Non-pigmented ciliary epithelial cell (primary cell): Measurements from ENCODE around the gene UBE2V1.
"Not testable (repeated sequence)": the region's sequence is repeated elsewhere in the genome, so short reads cannot be mapped to it uniquely, and the experiment has no call there.

ENCODE experiments used
- DNase-seq: peaks from one replicate; pipeline ENCODE4 v3.0.0-alpha.2; 2010; ENCODE audit warnings: low read depth

UBE2V1 gene

DNA sequence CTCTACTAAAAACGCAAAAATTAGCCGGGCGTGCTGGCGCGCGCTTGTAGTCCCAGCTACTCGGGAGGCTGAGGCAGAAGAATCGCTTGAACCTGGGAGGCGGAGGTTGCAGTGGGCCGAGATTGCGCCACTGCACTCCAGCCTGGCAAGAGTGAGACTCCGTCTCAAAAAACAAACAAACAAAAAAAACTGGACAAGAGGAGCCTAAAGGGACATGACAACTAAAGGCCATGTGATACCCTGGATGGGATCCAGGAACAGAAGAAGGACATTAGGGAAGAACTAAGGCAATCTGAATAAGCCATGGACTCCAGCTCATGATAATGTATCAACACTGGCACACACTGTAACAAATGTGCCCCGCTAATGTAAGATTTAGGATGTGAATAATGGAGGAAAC, 24.8 kb upstream of the UBE2V1 start:
- DNase-seq, result not testable (repeated sequence)

DNA sequence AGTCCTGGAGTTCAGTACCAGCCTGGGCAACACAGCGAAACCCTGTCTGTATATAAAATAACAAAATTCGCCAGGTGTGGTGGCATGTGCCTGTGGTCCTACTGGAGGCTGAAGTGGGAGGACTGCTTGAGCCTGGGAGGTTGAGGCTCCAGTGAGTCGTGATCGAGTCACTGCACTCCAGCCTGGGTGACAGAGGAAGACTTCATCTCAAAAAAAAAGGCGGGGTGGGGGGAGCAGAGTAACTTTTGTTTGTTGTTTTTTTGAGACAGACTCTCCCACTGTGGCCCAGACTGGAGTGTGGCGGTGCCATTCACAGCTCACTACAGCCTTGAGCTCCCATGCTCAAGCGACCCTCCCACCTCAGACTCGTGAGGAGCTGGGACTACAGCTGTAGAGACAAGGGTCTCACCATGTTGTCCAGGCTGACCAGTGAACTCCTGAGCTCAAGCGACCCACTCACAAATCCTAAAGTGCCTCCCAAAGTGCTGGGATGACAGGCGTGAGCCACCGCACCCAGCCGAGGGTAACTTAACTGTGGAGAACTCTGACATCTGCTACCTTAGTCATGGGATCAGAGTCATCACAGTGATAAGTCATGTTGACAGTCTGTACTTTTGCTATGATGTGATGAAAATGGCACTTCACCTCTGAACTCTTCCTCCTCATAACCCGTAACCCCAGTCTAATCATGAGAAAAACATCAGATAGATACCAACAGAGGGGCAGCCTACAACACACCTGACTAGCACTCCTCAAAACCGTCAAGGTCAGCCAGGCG, 24.1 kb upstream of the UBE2V1 start:
- DNase-seq, result no peak

DNA sequence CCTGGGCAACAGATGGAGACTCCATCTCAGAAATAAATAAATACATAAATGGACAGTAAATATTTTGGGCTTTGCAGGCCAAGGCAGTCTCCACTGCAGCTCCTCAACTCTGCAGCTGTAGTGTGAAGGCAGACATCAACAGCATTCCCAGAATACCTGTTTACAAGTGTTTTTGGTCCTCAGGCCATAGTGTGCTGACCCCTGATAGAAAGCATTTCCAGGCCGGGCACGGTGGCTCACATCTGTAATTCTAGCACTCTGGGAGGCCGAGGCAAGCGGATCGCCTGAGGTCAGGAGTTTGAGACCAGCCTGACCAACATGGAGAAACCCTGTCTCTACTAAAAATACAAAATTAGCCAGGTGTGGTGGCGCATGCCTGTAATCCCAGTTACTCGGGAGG, 22.2 kb upstream of the UBE2V1 start:
- DNase-seq, result not testable (repeated sequence)

DNA sequence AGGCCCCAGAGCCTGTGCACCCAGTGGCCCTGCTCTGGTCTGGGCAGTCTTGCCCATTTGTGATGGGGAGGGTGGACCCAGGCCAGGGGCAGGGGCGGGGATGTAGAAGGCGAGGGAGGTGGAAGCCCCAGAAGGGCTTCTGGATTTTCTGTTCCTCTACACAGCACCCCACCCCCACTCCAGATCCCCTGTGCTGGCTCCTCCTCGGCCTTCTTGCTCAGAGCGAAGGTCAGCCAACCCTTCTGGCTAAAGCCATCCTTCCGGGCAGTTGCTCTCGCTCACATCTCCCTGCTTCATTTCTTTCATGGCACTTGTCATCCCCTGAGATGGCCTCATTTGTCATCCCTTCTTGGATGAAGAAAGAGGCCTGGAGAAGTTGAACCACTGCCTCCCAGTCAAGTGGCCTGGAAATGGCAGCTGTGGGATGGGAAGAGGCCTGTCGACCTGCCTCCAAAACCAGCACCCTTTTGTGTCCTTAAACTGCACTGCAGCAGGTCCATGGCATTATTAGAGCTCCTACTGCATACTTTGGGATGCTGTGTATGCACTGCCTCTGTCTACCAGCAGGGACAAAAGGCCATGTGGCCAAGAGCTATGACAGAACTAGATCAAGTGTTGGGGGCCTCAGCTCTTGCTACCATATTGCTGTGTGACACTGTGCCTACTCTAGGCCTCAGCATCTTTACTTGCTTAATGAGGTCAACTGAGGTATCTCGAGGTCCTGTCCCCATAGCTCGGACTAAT, 20.7 kb upstream of the UBE2V1 start:
- no peak for DNase-seq

GRCh38 chr20:50133041-50133440, 20.1 kb upstream of the UBE2V1 start:
- DNase-seq, result no peak

DNA sequence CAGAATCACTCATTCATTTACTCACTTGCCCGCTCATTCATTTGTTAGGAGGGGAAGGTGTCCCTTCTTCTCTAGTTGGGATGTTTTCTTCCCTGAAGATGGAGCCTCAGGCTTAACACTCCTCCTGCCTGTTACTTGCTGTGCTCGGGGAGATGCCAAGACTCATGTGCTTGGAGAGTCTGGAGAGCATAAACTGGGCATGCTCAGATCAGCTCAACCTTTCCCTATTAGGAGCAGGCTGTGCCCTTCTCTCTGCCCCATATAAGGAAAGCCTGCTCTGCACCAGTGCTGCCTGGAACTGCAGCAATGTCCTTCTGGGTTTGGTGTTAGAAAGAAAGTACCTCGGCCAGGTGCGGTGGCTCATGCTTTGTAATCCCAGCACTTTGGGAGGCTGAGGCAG, 18.0 kb upstream of the UBE2V1 start:
- no peak for DNase-seq

DNA sequence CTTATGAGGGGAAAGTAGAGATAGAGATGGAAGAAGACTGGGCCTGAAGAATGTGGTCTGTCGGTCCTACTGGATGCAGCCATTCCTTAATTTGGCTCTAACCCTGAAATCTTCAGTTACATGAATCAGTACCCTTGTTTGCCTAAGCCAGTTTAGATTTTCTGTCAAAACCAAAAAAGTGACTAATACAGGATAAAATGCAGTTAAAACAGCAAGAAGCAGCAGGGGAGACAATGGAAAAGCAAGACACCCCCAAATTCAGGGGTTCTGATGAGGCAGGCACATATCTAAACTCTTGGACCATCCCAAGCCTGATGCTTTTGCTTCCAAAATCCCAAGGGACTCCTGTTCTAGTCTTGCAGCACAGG, 17.4 kb upstream of the UBE2V1 start:
- DNase-seq, result no peak

DNA sequence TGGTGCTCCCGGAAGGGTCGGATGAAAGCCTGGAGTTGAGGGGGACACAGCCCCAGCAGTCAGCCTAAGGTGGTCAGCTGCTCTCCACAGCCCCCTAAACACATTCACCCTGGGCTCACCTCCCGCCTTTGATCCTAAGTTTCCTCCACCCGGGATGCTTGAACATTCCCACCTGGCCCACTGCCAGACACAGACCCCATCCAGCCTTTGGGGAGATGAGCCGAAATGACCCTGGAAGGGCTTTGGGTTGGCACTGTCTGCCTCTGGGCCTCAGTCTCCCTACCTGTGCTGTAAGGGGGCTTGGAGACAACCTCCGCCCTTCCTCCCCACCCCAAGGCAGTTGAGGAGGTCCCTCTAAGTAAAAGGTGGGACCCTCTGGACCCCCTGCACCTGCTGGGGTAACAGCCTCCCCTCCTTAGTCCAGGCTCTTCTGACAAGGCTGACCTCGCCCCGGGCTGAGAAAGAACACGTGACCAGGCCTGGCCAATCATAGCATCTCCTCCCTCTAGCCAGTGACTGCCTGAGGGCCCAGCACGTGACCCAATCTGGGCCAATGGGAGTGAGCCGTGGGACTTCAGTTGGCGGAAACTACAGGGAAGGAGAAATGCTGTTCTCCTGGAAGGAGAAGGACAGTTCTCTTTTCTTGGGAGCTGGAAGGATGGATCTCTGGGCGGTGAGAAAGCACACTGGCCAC, 16.9 kb upstream of the UBE2V1 start:
- DNase-seq, result no peak

- no peak for DNase-seq
Measured at GRCh38 chr20:50128520-50128905, 15.6 kb upstream of the UBE2V1 start.

DNA sequence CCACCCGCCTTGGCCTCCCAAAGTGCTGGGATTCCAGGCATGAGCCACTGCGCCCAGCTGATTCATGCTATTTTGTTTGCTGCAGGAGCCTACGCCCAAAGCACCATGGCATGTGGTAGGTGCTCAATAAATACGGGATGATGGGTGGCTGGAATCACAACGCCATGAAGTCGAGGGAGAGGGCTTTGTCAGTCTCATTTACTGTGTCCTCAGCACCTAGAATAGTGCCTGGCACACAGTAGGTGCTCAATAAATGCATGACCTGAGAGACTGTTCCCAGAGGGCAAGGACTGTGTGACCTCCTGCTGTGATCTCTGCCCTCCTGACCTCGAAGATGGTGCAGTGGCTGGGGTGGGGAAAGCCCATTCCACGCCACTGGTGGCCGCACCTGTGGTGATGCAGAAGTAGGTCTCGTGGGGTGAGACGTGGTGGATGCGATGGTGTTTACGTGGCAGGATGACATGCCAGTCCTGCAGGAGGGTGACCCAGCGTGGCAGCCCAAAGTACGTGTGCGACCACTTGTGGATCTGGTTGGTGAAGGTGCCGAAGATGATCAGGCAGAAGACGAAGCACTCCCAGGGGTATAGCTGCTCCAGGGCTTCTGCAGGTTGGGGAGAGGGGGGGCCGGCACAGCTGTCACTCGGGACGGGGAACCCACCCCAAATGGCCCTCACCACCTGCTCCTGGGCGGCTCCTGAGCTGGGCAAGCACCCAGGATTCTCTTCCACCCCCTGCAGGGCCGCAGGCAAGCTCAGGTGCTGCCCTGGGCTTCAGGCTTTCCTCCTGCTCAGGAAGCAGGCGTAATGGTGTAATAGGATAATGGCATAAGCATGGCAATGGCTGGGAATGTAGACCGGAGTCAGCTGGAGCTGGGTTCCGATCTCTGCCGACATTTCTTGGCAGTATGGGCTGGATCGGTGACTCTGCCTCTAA, 14.9 kb upstream of the UBE2V1 start:
- no peak for DNase-seq

DNA sequence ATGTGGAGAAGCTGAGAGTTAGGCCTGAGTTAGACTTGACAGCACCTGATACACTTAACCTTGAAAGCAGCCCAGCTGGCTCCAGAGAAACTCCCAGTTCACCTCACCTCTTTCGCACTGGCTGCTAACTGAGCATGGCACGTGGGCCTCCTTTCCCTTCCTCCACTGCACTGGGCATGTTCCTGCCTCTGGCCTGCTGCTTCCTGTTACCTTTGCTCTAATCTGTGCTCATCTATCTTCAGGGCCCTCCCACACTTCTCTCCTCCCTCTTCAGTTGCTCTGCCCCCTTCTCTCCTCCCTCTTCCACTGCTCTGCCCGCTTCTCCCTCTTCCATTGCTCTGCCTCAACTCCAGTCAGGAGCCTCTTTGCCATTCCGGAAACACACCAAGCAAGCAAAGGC, 13.7 kb upstream of the UBE2V1 start:
- DNase-seq, result no peak

DNA sequence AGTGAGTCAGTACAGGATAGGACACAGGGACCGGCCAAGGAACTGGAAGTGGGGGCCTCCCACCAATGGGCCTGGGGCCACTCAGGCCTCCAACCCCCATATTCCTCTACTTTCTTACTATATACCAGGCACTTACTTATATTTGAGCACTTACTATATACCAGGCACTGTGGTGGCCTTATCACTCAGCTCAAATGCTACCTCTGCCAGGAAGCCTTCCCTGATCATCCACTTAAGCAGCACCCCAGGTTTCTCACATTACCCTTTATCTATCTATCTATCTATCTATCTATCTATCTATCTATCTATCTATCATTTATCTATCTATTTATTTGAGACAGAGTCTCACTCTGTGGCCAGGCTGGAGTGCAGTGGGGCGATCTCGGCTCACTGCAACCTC, 12.3 kb upstream of the UBE2V1 start:
- DNase-seq, result no peak

- DNase-seq, result no peak
Measured at GRCh38 chr20:50124496-50124895, 11.5 kb upstream of the UBE2V1 start.

DNA sequence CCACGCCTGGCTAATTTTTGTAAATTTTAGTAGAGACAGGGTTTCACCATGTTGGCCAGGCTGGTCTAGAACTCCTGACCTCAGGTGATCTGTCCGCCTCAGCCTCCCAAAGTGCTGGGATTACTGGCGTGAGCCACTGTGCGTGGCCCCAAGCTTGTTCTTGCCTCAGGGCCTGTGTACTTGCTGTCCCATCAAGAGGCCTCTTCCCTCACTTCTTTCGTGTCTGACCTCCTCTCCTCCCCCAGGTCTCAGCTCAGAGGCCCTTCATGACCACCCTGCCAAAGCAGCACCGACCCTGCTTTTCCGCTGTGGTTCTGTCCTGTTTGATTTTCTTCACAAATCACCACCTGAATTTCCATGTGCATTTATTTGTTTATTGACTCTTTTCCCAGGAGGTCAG, 10.5 kb upstream of the UBE2V1 start:
- DNase-seq, result no peak

- DNase-seq, result no peak
Measured at GRCh38 chr20:50122763-50123162, 9.8 kb upstream of the UBE2V1 start.

DNA sequence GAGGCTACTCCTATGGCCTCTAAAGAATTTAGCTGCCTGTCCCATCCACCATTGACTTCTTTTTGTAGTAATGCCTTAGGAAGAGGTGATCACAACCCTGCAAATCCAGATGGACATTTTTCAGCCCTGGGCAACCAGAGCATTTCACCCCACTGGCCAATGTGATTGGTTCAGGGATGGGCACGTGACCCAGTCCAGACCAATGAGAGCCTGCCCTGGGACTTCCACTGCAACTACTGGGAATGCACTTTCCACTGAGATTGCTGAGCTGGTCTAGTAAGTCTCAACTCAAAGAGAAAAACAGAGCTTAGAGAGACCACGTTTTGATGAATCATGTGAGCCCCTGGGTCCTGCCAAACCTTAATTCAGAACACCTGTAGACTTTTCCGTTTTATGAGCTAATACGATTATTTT, 8.9 kb upstream of the UBE2V1 start:
- DNase-seq, result no peak

DNA sequence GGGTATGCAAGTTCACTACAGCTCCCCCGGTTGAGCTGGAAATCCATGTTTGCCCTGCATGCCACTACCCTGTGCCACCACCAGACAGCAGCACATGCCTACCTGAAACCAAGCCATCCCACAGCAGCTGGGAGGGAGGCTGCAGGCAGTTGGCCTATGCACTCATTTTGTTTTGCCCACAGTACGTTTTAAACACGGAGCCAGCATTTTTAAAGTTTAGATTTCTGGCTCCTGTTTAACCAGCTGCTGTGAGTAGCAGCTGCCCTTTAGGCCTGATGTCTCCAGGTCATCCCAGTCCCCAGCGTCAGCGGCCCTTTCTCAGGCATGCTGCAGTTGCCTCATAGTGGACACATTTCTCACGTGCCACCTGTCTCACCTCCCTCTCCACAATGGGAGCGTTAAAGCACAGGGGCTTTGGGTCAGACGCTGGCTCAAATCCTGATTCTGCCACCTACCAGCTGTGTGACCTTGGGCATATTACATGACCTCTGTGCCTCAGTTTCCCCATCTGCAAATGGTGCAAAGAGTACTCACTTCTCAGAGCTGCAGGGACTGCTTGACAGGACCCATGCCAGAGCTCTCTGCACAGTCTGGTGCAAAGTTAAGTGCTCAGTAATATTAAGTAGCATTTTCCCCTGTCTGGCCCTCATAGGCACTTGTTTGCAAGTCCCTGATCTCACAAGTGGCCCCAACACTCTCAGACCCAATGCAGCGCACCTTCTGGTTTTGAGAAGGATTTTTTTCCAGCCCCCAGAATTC, 8.2 kb upstream of the UBE2V1 start:
- DNase-seq, result no peak

GRCh38 chr20:50118203-50118602, 5.3 kb upstream of the UBE2V1 start:
- DNase-seq, result no peak

DNA sequence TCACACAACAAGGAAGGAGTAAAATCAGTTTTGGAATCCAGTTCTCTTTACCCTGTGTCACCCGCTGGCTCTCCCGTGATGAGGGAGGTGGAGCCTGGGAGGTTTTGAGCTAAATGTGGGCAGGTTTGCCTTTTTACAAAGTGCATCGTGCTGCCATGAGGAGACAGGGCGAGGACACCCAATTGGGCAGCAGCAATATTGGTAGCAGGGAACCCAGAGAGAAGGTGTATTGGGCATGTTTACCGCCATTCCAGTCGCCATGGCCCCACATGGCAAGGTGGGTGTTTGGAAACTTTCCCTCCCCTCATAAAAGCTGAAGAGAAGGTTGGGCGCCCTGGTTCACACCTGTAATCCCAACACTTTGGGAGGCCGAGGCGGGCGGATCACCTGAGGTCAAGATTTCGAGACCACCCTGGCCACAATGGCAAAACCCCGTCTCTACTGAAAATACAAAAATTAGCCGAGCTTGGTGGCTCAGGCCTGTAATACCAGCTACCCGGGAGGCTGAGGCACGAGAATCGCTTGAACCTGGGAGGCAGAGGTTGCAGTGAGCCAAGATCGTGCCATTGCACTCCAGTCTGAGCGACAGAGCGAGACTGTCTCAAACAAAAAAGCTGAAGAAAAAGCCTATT, 3.5 kb upstream of the UBE2V1 start:
- no peak for DNase-seq

- DNase-seq, result peak; percentile 94
Measured at GRCh38 chr20:50115591-50116367, 2.8 kb upstream of the UBE2V1 start.
